GM12873 (cell line): Measurements from ENCODE around the gene E4F1.

ENCODE experiments used
- CTCF ChIP-seq: IDR thresholded peaks from 2 replicates; pipeline ENCODE4 v1.5.1; 2012; ENCODE audit warnings: low read depth, mild to moderate bottlenecking, moderate library complexity, low read length, control low read depth; ENCODE audit not compliant: insufficient read depth; ENCODE audit errors: missing control alignments

The E4F1 gene

GRCh38 chr16:2212362-2213324 is 10.7 kb upstream of the E4F1 start:
- TF ChIP-seq CTCF = no peak

- TF ChIP-seq CTCF = no peak
These were observed 9.3 kb upstream of the E4F1 start for GRCh38 chr16:2213817-2214718.

- no peak for TF ChIP-seq CTCF
These were observed 8.7 kb upstream of the E4F1 start, which contains the start of gene PGP for GRCh38 chr16:2214719-2214968. TSS of gene PGP (minus strand) at chr16:2214840. CDS start at chr16:2214777, 63 bp downstream.

- TF ChIP-seq CTCF = no peak
These were observed 7.1 kb upstream of the E4F1 start for GRCh38 chr16:2216330-2216729.

GRCh38 chr16:2223942-2224486 is 623 bp downstream of the E4F1 start:
- peak; percentile 17 for TF ChIP-seq CTCF

- TF ChIP-seq CTCF = no peak
These were observed 2.9 kb downstream of the E4F1 start for GRCh38 chr16:2226245-2226793.

- no peak for TF ChIP-seq CTCF
These were observed 3.5 kb downstream of the E4F1 start for GRCh38 chr16:2226918-2227317.
